ENCODE data around the gene FGF2.
"Not testable (repeated sequence)": the region's sequence is repeated elsewhere in the genome, so short reads cannot be mapped to it uniquely, and the experiment has no call there.

Gene FGF2

DNA sequence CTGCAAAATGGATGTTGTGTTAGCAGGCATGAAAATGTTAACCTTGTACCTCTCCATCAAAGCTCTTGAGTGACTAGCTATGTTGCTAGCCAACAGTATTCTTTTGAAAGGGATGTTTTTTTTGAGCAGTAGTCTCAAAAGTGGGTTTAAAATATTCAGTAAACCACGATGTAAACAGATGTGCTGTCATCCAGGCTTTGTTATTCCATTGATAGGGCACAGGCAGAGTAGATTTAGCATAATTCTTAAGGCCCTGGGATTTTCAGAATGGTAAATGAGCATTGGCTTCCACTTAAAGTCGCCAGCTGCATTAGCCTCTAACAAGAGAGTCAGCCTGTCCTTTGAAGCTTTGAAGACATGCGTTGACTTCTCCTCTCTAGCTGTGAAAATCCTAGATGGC is 18.4 kb downstream of the FGF2 start:
- H3K4me3 ChIP-seq = no peak overlapping the region
- no peaks in the 10 kb centered on the region for H3K36me3 ChIP-seq
- intact Hi-C loops (cut with DNase I; ENCODE audit: low total_unique reads) = no loop called here
- DNase-seq = no peak
- H3K9me3 ChIP-seq = no peaks in the 10 kb centered on the region
- peaks cover 0 to 66% (median 22%) of the 10 kb centered on the region in 4 donors for H3K4me1 ChIP-seq
- H3K27me3 ChIP-seq = no peaks in the 10 kb centered on the region
- TF ChIP-seq, protein P1, sequence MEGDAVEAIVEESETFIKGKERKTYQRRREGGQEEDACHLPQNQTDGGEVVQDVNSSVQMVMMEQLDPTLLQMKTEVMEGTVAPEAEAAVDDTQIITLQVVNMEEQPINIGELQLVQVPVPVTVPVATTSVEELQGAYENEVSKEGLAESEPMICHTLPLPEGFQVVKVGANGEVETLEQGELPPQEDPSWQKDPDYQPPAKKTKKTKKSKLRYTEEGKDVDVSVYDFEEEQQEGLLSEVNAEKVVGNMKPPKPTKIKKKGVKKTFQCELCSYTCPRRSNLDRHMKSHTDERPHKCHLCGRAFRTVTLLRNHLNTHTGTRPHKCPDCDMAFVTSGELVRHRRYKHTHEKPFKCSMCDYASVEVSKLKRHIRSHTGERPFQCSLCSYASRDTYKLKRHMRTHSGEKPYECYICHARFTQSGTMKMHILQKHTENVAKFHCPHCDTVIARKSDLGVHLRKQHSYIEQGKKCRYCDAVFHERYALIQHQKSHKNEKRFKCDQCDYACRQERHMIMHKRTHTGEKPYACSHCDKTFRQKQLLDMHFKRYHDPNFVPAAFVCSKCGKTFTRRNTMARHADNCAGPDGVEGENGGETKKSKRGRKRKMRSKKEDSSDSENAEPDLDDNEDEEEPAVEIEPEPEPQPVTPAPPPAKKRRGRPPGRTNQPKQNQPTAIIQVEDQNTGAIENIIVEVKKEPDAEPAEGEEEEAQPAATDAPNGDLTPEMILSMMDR (IDR thresholded peaks at IDR 0.05) = no peak
- peak overlapping the region in 1 of 2 donors; percentile 5 for H3K27ac ChIP-seq

GRCh38 chr4:122845760-122846159 is 19.1 kb downstream of the FGF2 start:
- TF ChIP-seq, protein P1 (IDR thresholded peaks at IDR 0.05) = no peak
- Histone ChIP-seq H3K27ac (peak overlapping the region in 1 of 2 donors; percentile 23), H3K4me3 (no peak overlapping the region), H3K27me3 (no peaks in the 10 kb centered on the region), H3K36me3 (no peaks in the 10 kb centered on the region), H3K9me3 (no peaks in the 10 kb centered on the region), H3K4me1 (peaks cover 0 to 64% (median 20%) of the 10 kb centered on the region in 4 donors)
- DNase-seq = no peak
- intact Hi-C loops (cut with DNase I; ENCODE audit: low total_unique reads) = no loop called here

DNA sequence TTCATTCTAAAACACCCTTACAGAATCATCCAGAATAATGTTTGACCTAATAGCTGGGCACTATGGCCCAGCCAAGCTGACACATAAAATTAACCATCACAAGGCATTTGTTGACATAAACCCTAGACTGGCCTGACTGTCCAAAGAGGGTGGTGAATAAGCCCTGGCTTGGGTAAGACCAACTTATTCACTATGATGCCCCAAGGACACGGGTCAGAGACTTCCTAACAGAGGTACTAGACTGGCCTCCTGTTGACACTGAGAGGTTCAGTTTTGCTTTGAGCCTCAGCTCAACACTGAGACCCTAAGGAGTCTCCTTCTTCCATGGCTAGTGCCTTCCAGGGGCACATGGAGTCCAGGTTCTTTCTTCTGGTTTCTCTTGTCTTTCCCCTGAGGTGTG is 21.3 kb downstream of the FGF2 start:
- no peak for DNase-seq
- no peak overlapping the region for H3K4me3 ChIP-seq
- TF ChIP-seq, protein P1 (IDR thresholded peaks at IDR 0.05) = no peak
- H3K36me3 ChIP-seq = no peaks in the 10 kb centered on the region
- intact Hi-C loops (cut with DNase I; ENCODE audit: low total_unique reads) = no loop called here
- H3K4me1 ChIP-seq = peaks cover 0 to 50% (median 13%) of the 10 kb centered on the region in 4 donors
- H3K9me3 ChIP-seq = no peaks in the 10 kb centered on the region
- H3K27me3 ChIP-seq = no peaks in the 10 kb centered on the region
- H3K27ac ChIP-seq = no peak overlapping the region

- H3K4me3 ChIP-seq; H3K27ac ChIP-seq; DNase-seq; H3K36me3 ChIP-seq; intact Hi-C loops (cut with DNase I; ENCODE audit: low total_unique reads); H3K27me3 ChIP-seq; H3K9me3 ChIP-seq: not testable (repeated sequence)
- peaks cover 0 to 47% (median 24%) of the 10 kb centered on the region in 4 donors for H3K4me1 ChIP-seq
Measured at GRCh38 chr4:122849789-122850188, 23.2 kb downstream of the FGF2 start.

GRCh38 chr4:122851568-122851967 is 24.9 kb downstream of the FGF2 start:
- Histone ChIP-seq H3K9me3 (no peaks in the 10 kb centered on the region), H3K4me3 (no peak overlapping the region), H3K27me3 (no peaks in the 10 kb centered on the region), H3K4me1 (peaks cover 0 to 52% (median 28%) of the 10 kb centered on the region in 4 donors), H3K36me3 (no peaks in the 10 kb centered on the region), H3K27ac (no peak overlapping the region)
- intact Hi-C loops (cut with DNase I; ENCODE audit: low total_unique reads) = no loop called here
- TF ChIP-seq, protein P1 (IDR thresholded peaks at IDR 0.05) = no peak
- no peak for DNase-seq

DNA sequence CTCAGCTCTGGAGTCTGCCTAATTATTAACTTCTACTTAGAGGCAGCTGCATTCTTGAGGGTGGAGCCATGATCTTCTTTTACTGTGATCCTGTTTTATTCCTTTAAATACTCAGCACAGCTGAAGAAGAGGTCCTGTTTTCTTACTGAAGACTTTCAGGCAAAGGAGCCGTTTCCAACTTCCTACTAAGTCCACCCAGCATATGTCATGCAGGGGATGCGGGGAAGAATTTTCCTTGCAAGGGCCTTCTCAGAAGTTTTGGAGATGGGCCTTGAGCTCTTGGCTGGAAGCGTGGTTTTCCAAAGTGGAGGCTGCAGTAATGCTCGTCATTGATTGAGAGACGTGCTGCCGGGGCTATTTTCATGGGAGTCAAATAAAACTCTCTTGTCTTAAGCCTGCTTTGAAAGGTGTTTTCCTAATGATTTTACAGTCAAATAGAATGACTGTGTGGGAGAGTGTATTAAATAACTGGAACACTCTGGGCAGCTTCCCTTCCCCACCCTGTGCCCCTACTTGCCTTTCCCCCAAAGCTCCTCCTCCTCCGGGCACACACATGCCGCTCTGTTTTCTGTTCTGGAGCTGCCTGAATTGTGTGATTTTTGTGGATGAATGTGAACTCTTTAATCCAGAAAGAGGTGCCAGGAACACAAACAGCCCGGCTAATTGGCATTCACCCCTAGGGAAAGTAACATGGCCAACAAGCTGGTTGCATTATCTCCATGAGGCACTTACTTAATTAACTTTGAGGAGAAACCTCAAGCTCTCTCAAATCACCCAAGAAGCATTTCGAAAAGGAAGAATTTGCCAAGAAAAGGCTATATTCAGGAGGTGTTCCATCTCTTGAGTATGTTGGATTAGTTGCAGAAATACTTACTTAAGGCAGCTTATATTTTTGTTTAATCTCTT is 28.1 kb downstream of the FGF2 start:
- peak; percentile 30 to 73 for DNase-seq
- Histone ChIP-seq H3K9me3 (no peaks in the 10 kb centered on the region), H3K27ac (peak overlapping the region; percentile 70 to 83), H3K36me3 (no peaks in the 10 kb centered on the region), H3K27me3 (no peaks in the 10 kb centered on the region), H3K4me1 (peaks cover 0 to 74% (median 40%) of the 10 kb centered on the region in 4 donors), H3K4me3 (peak overlapping the region; percentile 25 to 35)
- TF ChIP-seq, protein P1 (IDR thresholded peaks at IDR 0.05) = no peak
- intact Hi-C loops (cut with DNase I; ENCODE audit: low total_unique reads) = no loop called here
